Osteoblast (primary cell): ENCODE measurements around the gene EFNA4. TPM values are rescaled to one million over a fixed set of nuclear protein-coding genes. Genes with fewer than 3 reads are reported as not detected.

Source experiments
- DNase-seq: peaks from one replicate; pipeline ENCODE4 v3.0.0; 2011; ENCODE audit warnings: low spot score, mixed read lengths; ENCODE audit not compliant: insufficient read length; ENCODE audit errors: missing footprints
- H2AFZ ChIP-seq: 2 replicates; pipeline ENCODE4 v1.6.0; 2011; ENCODE audit warnings: mild to moderate bottlenecking, low read length
- H3K27ac ChIP-seq: 2 replicates; pipeline ENCODE4 v1.5.1; 2011; ENCODE audit warnings: mild to moderate bottlenecking, low read depth, low read length, moderate library complexity
- H3K27me3 ChIP-seq: 2 replicates; pipeline ENCODE4 v1.6.0; 2012; ENCODE audit warnings: mild to moderate bottlenecking, control low read depth, inconsistent platforms, low read length, moderate library complexity; ENCODE audit not compliant: insufficient read depth
- H3K36me3 ChIP-seq: 2 replicates; pipeline ENCODE4 v1.5.1; 2011; ENCODE audit warnings: mild to moderate bottlenecking, low read length, control low read depth, moderate library complexity; ENCODE audit not compliant: insufficient read depth
- H3K4me1 ChIP-seq: 2 replicates; pipeline ENCODE4 v1.5.1; 2011; ENCODE audit warnings: mild to moderate bottlenecking, low read length, control low read depth, moderate library complexity; ENCODE audit not compliant: insufficient read depth
- H3K4me2 ChIP-seq: 2 replicates; pipeline ENCODE4 v1.6.0; 2011; ENCODE audit warnings: mild to moderate bottlenecking, low read length; ENCODE audit not compliant: insufficient read depth
- H3K4me3 ChIP-seq: fragments of 200-600 bp; sonication (generic); 3 replicates; pipeline ENCODE4 v1.5.1; 2012; ENCODE audit warnings: mild to moderate bottlenecking, low read length, inconsistent platforms; ENCODE audit not compliant: insufficient read depth
- H3K79me2 ChIP-seq: 2 replicates; pipeline ENCODE4 v1.6.0; 2012; ENCODE audit warnings: mild to moderate bottlenecking, low read length, control low read depth, inconsistent platforms; ENCODE audit not compliant: insufficient read depth
- H3K9me3 ChIP-seq: 2 replicates; pipeline ENCODE4 v1.5.1; 2011; ENCODE audit warnings: low read depth, low read length, control low read depth
- H4K20me1 ChIP-seq: 2 replicates; pipeline ENCODE4 v1.6.0; 2012; ENCODE audit warnings: mild to moderate bottlenecking, low read length, control low read depth; ENCODE audit not compliant: insufficient read depth
- CTCF ChIP-seq: IDR thresholded peaks from 2 replicates; pipeline ENCODE4 v1.5.1; 2011; ENCODE audit warnings: mild to moderate bottlenecking, low read depth, low read length, moderate library complexity; ENCODE audit errors: extremely low read depth
- total RNA-seq: library from RNA; depleted of rRNA; stranded (reverse); fragments of >200 nt; gene quantifications from 2 replicates; pipeline ENCODE4 v1.2.3, GENCODE V29; 2012

The EFNA4 gene
- total RNA-seq, 1 donor = 3.6 TPM

GRCh38 chr1:155051342-155051776 lies 12.2 kb upstream of the EFNA4 start:
- peak overlapping the region; percentile 98 for H3K4me2 ChIP-seq
- peaks cover 5% of the 10 kb centered on the region for H4K20me1 ChIP-seq
- H3K9me3 ChIP-seq = no peaks in the 10 kb centered on the region
- H3K4me1 ChIP-seq = peaks cover 21% of the 10 kb centered on the region
- peak; percentile 92 for DNase-seq
- H3K36me3 ChIP-seq = peaks cover 12% of the 10 kb centered on the region
- no peaks in the 10 kb centered on the region for H3K27me3 ChIP-seq
- H3K4me3 ChIP-seq = peak overlapping the region; percentile 85
- TF ChIP-seq CTCF = no peak
- H2AFZ ChIP-seq = peak overlapping the region; percentile 66
- peaks cover 16% of the 10 kb centered on the region for H3K79me2 ChIP-seq
- peak overlapping the region; percentile 58 for H3K27ac ChIP-seq

GRCh38 chr1:155051777-155052398 lies 11.7 kb upstream of the EFNA4 start:
- peak; percentile 98 for DNase-seq
- peak overlapping the region; percentile 98 for H3K4me2 ChIP-seq
- H3K4me3 ChIP-seq = peak overlapping the region; percentile 85
- no peaks in the 10 kb centered on the region for H3K9me3 ChIP-seq
- peaks cover 16% of the 10 kb centered on the region for H3K36me3 ChIP-seq
- H3K27me3 ChIP-seq = no peaks in the 10 kb centered on the region
- H3K79me2 ChIP-seq = peaks cover 16% of the 10 kb centered on the region
- H3K4me1 ChIP-seq = peaks cover 21% of the 10 kb centered on the region
- H4K20me1 ChIP-seq = peaks cover 5% of the 10 kb centered on the region
- peak overlapping the region; percentile 66 for H2AFZ ChIP-seq
- TF ChIP-seq CTCF = no peak
- H3K27ac ChIP-seq = peak overlapping the region; percentile 58

DNA sequence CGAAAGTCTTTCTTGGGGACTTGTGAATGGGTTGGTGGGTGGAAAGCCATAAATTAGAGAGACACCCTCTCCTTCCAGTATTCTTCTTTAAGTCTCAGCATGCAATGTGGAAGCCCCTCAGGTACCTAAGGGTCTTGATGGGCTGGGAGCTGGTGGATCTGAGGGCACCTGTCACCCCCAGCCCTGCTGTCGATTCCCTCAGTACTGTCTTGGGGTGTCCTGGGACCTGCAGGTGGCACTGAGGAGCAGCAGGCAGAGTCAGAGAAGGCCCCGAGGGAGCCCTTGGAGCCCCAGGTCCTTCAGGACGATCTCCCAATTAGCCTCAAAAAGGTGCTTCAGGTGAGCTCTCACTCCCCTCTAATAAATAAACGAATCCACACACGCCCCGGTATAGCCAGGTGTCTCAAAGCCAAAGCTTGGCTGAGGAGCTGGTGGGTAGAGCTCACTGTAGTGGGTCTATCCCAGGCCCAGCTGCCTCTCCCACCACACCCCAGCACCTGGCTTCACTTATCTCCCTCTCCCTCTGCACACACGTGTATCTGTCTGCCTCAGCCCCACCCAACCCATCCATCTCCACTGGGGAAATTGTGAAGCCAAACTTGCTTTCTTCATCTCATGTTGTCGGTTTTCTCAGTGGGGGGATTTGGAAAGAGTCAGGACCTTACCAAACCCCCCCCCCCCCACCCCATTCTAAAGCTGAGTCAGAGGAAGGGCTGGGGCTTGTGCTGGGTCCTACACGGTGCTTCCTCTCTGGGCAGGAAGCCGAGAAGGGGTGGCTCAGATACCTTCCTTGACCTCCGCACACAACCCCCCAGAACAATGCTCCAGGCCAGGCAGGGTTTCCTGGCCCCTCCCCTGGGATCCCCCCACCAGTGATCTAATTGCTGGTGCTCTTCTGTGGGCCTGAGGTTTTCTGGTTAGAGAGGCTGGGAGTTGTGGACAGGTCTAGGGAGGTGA lies 10.8 kb upstream of the EFNA4 start:
- no peak for DNase-seq

More for the DNA sequence above, 10.8 kb upstream of the EFNA4 start:
- H2AFZ ChIP-seq = no peak overlapping the region
- H3K27me3 ChIP-seq = no peaks in the 10 kb centered on the region
- H3K9me3 ChIP-seq = no peaks in the 10 kb centered on the region
- H3K27ac ChIP-seq = no peak overlapping the region
- H3K36me3 ChIP-seq = peaks cover 24% of the 10 kb centered on the region
- peaks cover 16% of the 10 kb centered on the region for H3K79me2 ChIP-seq
- H3K4me2 ChIP-seq = peak overlapping the region; percentile 98
- H4K20me1 ChIP-seq = peaks cover 5% of the 10 kb centered on the region
- H3K4me1 ChIP-seq = peaks cover 21% of the 10 kb centered on the region
- H3K4me3 ChIP-seq = peak overlapping the region; percentile 85
- peak; percentile 24 for TF ChIP-seq CTCF
